Limb (tissue), 2 donors: ENCODE results near the gene PDE5A.

Experiments used
- DNase-seq, 2 donors: peaks; one replicate each; pipeline ENCODE4 v3.0.0-alpha.2; 2016; ENCODE audit errors: extremely low spot score in 2 of 2

The PDE5A gene

GRCh38 chr4:119523399-119523798 lies 105.2 kb downstream of the PDE5A start:
- DNase-seq = no peak

DNA sequence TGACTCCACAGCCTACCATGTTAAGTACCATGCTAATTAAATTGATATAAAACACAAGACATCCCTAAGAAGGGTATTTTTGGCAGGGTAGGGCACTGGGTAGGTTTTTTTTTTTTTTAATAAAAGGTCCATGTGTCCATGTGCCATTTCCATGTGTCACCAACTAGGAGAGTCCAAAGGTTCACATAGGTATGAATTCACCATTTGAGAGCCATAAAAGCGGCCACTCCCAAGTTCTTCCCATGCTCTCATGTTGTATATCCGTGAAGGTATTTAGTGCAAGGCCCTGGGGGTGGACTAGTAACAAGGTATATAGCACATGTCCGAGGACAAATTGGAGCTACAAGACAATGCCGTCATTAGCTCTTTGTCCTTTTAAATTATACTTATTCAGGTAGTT lies 107.3 kb downstream of the PDE5A start:
- DNase-seq = no peak

GRCh38 chr4:119518915-119519410 lies 109.6 kb downstream of the PDE5A start:
- no peak for DNase-seq

DNA sequence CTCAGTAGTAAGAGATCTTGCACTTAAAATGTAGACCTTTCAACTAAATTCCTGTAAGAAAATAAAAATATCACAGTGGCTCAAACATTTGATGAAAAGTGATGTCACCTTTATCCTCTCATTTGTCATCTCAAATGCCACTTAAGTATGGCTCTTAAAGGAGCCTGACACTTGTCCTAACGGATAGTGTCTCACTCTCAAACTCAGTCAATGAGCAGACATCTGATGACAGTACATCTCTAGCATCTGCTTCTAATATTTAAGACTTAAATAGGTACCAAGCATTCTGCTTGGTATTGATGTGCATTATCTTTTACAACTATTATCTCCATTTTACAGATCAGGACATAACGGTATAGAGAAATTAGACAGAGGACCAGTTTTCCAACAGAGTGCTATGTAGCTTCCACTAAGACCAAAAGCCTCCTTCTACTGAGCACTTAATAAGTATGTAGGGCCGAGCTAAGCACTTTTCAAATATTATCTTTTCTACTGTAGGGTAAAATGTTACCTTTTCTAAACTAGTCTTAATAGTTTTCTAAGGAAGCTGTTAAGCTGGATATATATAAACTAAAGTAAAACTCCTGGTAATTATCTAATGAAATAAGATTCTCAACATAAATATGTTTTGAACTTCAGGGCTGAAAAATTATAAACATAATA lies 110.2 kb downstream of the PDE5A start:
- no peak for DNase-seq

GRCh38 chr4:119517361-119518229 lies 111.0 kb downstream of the PDE5A start:
- DNase-seq = no peak

- no peak for DNase-seq
Measured at GRCh38 chr4:119512398-119512797, 116.2 kb downstream of the PDE5A start.

- DNase-seq = no peak
Measured at GRCh38 chr4:119510395-119511149, 118.0 kb downstream of the PDE5A start.

- no peak for DNase-seq
Measured at GRCh38 chr4:119508281-119508680, 120.3 kb downstream of the PDE5A start.

- no peak for DNase-seq
Measured at GRCh38 chr4:119506806-119507205, 121.8 kb downstream of the PDE5A start.

DNA sequence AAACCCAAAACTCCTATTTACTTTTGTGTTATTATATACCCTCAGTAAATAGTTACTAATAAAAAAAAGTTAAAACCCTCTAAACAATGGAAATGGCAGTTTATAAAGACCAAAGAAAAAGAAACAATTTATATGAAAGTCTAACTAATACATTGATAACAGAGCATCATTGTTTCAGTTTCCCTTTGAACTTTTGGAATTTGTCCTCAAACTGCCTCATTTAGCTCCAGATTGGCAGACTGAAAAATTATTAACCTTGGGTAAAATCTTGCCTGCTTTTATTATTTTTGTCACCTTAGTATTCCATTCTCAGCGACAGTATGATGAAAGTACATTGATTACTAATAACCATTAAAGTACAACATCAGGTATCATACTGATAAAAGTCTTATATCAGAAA lies 124.0 kb downstream of the PDE5A start:
- no peak for DNase-seq

- no peak for DNase-seq
Measured at GRCh38 chr4:119501740-119502139, 126.9 kb downstream of the PDE5A start.

- no peak for DNase-seq
Measured at GRCh38 chr4:119498527-119498926, 130.1 kb downstream of the PDE5A start.

- DNase-seq = no peak
Measured at GRCh38 chr4:119493886-119494285, 134.7 kb downstream of the PDE5A start.

DNA sequence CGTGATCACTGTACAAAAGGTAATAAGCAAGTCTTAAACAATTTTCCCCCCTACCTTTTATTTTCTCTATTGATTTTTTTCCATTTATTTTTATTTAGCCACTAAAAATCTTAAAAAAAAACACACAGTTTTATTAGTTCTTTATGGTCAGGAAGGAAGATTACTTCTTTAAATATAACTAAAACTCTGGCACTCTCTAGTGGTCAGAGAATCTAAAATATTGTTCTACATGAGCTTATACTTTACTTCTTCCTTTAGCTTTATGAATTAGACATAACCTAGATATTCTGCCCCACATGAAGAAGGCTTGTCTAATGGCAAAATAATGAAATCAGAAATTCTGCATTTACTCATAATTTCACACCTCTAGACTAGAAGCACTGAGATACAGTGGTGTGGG lies 135.2 kb downstream of the PDE5A start:
- DNase-seq = no peak

DNA sequence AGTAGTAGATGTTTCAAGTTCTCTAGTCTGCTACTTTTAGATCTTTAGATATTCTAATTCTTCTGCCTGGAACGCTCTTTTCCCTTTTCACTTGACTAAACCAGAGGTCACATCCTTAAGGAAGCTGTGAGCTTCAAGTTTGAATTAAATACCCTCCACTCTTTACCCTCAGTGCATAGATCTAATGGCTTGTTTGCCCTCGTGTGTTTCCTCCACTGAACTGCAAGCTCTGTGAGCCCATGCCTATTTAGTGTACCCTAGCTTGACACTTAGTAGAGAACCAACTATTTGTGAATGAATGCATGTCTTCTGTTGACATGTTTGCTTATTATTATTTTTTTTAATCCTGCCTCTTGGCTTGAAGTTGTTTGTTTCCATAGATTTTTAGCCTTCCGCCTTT lies 138.3 kb downstream of the PDE5A start:
- DNase-seq = no peak

- DNase-seq = no peak
Measured at GRCh38 chr4:119489305-119489704, 139.3 kb downstream of the PDE5A start.

DNA sequence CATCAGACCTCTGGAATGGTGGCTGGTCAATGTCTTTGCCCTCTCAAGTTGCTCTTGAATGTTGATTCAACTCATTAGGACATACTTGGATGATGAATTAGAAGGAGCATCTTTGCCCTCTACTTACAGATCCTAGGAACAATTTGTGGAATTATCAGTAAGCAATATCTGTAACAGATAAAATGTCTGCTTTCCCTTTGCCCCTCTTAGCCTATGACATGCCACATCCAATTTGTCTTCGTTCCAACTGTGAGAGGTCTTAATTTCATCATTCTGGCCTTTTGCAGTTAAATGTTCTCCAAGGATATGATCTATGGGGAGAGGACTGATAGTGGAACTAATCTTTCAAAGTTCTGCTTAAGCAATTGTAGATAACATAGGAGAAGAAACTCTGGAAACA lies 148.3 kb downstream of the PDE5A start:
- no peak for DNase-seq

DNA sequence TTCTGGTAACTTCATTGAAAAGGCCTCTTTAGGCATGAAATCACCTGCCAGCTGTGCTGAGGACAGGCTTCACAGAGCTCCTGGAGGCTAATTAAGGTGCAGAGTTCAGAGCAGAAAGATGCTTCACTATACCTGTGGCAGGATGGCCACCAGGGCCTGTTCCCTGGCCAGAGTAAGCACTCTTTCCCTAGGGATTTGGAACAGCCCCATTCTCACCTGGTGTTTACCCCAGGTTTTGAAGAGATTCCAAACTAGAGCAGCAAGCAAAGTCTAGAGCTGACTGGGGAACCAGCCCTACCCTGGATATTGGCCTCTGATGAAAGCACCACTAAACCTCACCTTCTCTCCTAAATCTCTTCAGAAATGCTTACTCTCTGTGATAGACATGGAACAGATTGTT lies 148.8 kb downstream of the PDE5A start:
- no peak for DNase-seq

DNA sequence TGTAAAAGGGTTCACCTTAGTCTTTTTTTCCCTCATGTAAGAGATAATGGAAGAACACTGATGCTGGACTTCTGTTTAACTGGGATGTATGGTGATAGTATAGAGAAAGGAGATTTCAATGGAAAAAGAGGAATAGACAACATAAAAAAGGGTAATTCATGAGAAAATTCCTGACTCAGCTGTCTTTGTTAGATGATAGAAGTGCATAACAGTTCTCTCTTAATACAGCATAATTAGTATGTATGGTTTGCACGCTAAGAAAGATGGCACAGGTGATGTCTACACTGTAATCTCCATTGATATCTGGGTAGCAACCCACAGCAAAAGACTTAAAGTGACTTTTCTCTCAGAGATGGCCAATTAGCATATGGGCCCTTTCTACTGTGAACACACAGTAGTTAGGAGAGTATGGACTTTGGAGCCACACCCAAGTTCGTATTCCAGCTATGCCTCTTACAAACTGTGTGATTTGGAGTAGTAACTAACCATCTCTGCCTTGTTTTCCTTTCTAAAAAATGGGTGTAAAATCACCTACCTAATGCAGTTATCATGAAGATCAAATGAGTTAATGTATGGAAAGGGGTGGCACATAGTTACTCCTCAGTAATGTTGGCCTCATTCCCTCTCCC lies 149.3 kb downstream of the PDE5A start:
- DNase-seq = no peak

DNA sequence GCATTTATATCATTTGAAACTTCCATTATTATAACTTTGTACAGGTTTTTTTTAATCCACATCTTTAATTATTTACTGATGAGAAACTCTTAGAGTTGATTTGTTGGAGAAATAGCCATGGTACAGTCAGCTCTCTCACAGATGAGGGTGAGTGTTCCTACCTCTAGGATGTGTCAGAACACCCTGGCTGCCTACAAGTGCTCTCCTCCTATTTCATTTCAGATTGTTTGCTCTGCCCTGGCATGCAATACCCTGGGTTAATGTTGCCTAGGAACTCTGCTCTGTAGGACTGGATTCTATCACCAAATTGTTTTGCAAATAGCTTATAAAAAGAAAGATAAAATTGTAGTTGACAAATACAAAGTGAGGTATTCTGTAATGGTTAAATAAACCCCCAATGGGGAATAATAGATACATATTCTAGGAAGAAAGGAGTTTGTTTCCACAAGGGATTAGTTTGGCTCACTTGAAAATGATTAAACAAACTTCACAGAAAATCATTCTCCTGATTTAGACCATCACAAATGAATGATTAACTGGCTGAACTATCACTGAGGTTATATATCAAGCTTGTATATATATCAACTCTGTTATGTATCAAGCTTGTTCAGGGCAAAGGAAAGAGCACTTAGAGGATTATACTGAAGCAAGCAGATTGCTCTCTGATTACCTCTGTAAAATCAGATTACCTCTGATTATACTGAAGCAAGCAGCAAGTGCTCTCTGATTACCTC lies 150.0 kb downstream of the PDE5A start:
- no peak for DNase-seq
